GM23338 (cell line): ENCODE results near the gene PKDCC.

Source experiments
- CREB1 ChIP-seq: fragments of 250-450 bp; sonication (Bioruptor Pico); IDR thresholded peaks from 2 replicates; pipeline ENCODE4 v1.5.0; 2020; ENCODE audit warnings: low read depth, mild to moderate bottlenecking, moderate library complexity
- CTCF ChIP-seq, 2 experiments: fragments of 200-600 bp in 1 of 2; sonication (generic) in 1 of 2; conservative IDR thresholded peaks; 2 replicates each; pipeline versions ENCODE4 v1.5.1 to v1.6.1; 2016 to 2017; ENCODE audit warnings: antibody characterized with exemption in 2 of 2, low read depth in 2 of 2, mild to moderate bottlenecking in 2 of 2, moderate library complexity in 1 of 2
- ETS1 ChIP-seq: IDR thresholded peaks from 2 replicates; pipeline ENCODE4 v1.6.1; 2016; ENCODE audit warnings: antibody characterized with exemption
- EZH2 ChIP-seq: fragments of 200-600 bp; sonication (generic); IDR thresholded peaks from one replicate; pipeline ENCODE4 v1.8.0; 2017; ENCODE audit warnings: antibody characterized with exemption, mild to moderate bottlenecking, low read depth; ENCODE audit not compliant: unreplicated experiment
- EZH2phosphoT487 ChIP-seq: fragments of 200-600 bp; sonication (generic); IDR thresholded peaks from one replicate; pipeline ENCODE4 v1.8.1; 2018; ENCODE audit warnings: antibody characterized with exemption; ENCODE audit not compliant: unreplicated experiment
- JUNB ChIP-seq: IDR thresholded peaks from one replicate; pipeline ENCODE4 v1.6.1; 2016; ENCODE audit warnings: antibody characterized with exemption; ENCODE audit not compliant: unreplicated experiment
- NANOG ChIP-seq: IDR thresholded peaks from 2 replicates; pipeline ENCODE4 v1.6.1; 2016; ENCODE audit warnings: antibody characterized with exemption, borderline replicate concordance
- POLR2AphosphoS5 ChIP-seq: IDR thresholded peaks from 2 replicates; pipeline ENCODE4 v1.6.1; 2016; ENCODE audit warnings: antibody characterized with exemption, low read depth
- REST ChIP-seq: IDR thresholded peaks from one replicate; pipeline ENCODE4 v1.6.1; 2018; ENCODE audit warnings: antibody characterized with exemption; ENCODE audit not compliant: unreplicated experiment
- ZNF462 ChIP-seq: fragments of 250-450 bp; sonication (Bioruptor Pico); IDR thresholded peaks from 2 replicates; pipeline ENCODE4 v1.5.0; 2020; ENCODE audit warnings: mild to moderate bottlenecking, moderate library complexity

- TF ChIP-seq REST, result no peak
- TF ChIP-seq CTCF (conservative IDR thresholded peaks at IDR 0.05; ENCODE audit: low read depth in 2 of 2), result no peak
- no peak for TF ChIP-seq CREB1 (CRISPR knock-in tag)
- no peak for TF ChIP-seq POLR2AphosphoS5
- TF ChIP-seq JUNB, result no peak
- no peak for TF ChIP-seq EZH2phosphoT487
- TF ChIP-seq EZH2, result no peak
- no peak for TF ChIP-seq ZNF462
- no peak for TF ChIP-seq NANOG
- TF ChIP-seq ETS1, result no peak
These were observed 35.7 kb upstream of the PKDCC start for GRCh38 chr2:42012137-42012536.
